GM12878 (cell line): ENCODE data around the gene TUBB. TPM values are rescaled to one million over a fixed set of nuclear protein-coding genes. Genes with fewer than 3 reads are reported as not detected.

Experiments used
- ASH2L ChIP-seq: fragments of 300-600, 200-600 bp; sonication (generic); IDR thresholded peaks from 2 replicates; pipeline ENCODE4 v1.6.1; 2017; ENCODE audit warnings: low read depth, mild to moderate bottlenecking, borderline replicate concordance
- ATF7 ChIP-seq: fragments of 450-650 bp; IDR thresholded peaks from 2 replicates; pipeline ENCODE4 v1.6.1; 2016; ENCODE audit warnings: low read depth, mild to moderate bottlenecking
- BCL3 ChIP-seq: IDR thresholded peaks from 2 replicates; pipeline ENCODE4 v1.6.1; 2011; ENCODE audit warnings: borderline replicate concordance, low read depth, mild to moderate bottlenecking, moderate library complexity, low read length; ENCODE audit not compliant: insufficient read depth, poor library complexity, severe bottlenecking
- CBX3 ChIP-seq: fragments of 200-600 bp; sonication (generic); IDR thresholded peaks from 2 replicates; pipeline ENCODE4 v1.6.1; 2016; ENCODE audit warnings: low read depth, borderline replicate concordance
- CTCF ChIP-seq, 3 experiments: IDR thresholded peaks in 2 of 3; conservative IDR thresholded peaks in 1 of 3; 2 replicates each; pipeline ENCODE4 v1.5.1; 2011; ENCODE audit warnings: low read depth in 3 of 3, low read length in 3 of 3, mild to moderate bottlenecking in 3 of 3, control low read depth in 2 of 3, moderate library complexity in 2 of 3, inconsistent platforms in 1 of 3, mixed read lengths in 1 of 3; ENCODE audit not compliant: control insufficient read depth in 2 of 3, insufficient read depth in 1 of 3; ENCODE audit errors: extremely low read depth in 1 of 3
- CUX1 ChIP-seq: IDR thresholded peaks from 2 replicates; pipeline ENCODE4 v1.6.1; 2012; ENCODE audit warnings: improper control_type of control experiment, low read depth, low read length; ENCODE audit not compliant: insufficient replicate concordance
- DPF2 ChIP-seq: fragments of 450-650 bp; IDR thresholded peaks from 2 replicates; pipeline ENCODE4 v1.6.1; 2017; ENCODE audit warnings: mild to moderate bottlenecking
- ETV6 ChIP-seq, 2 experiments: fragments of 450-650 bp in 1 of 2; IDR thresholded peaks in 1 of 2; conservative IDR thresholded peaks in 1 of 2; 2 replicates each; pipeline ENCODE4 v1.6.1; 2014; ENCODE audit warnings: antibody characterized with exemption in 1 of 2, borderline replicate concordance in 1 of 2, low read depth in 1 of 2, mild to moderate bottlenecking in 1 of 2, moderate library complexity in 1 of 2
- FOS ChIP-seq: IDR thresholded peaks from 3 replicates; pipeline ENCODE4 v1.6.1; 2011; ENCODE audit warnings: borderline replicate concordance; ENCODE audit not compliant: insufficient read length; ENCODE audit errors: extremely low read depth
- MYB ChIP-seq: fragments of 150-350 bp; IDR thresholded peaks from 2 replicates; pipeline ENCODE4 v1.6.1; 2014; ENCODE audit warnings: mild to moderate bottlenecking, low read depth, low read length, borderline replicate concordance
- POLR2AphosphoS5 ChIP-seq: IDR thresholded peaks from 2 replicates; pipeline ENCODE4 v1.6.1; 2011; ENCODE audit warnings: mild to moderate bottlenecking, low read length, inconsistent platforms
- RAD21 ChIP-seq: IDR thresholded peaks from 2 replicates; pipeline ENCODE4 v1.6.1; 2011; ENCODE audit warnings: mild to moderate bottlenecking, low read depth, low read length, moderate library complexity; ENCODE audit not compliant: insufficient read depth
- SMAD5 ChIP-seq: IDR thresholded peaks from 2 replicates; pipeline ENCODE4 v1.6.1; 2016; ENCODE audit warnings: antibody characterized with exemption, low read depth
- SPI1 ChIP-seq: IDR thresholded peaks from 2 replicates; pipeline ENCODE4 v1.6.1; 2011; ENCODE audit warnings: low read depth, mild to moderate bottlenecking, low read length, moderate library complexity, borderline replicate concordance; ENCODE audit not compliant: insufficient read depth
- SUPT20H ChIP-seq: IDR thresholded peaks from 2 replicates; pipeline ENCODE4 v1.6.1; 2011; ENCODE audit warnings: low read depth, mild to moderate bottlenecking, low read length, moderate library complexity, borderline replicate concordance; ENCODE audit not compliant: control insufficient read depth
- TARDBP ChIP-seq: IDR thresholded peaks from 2 replicates; pipeline ENCODE4 v1.6.1; 2016; ENCODE audit warnings: borderline replicate concordance
- ZNF207 ChIP-seq: fragments of 450-650 bp; IDR thresholded peaks from 2 replicates; pipeline ENCODE4 v1.6.1; 2014; ENCODE audit warnings: antibody characterized with exemption, mild to moderate bottlenecking, borderline replicate concordance
- ZNF384 ChIP-seq: IDR thresholded peaks from 2 replicates; pipeline ENCODE4 v1.6.1; 2012; ENCODE audit warnings: low read depth, mild to moderate bottlenecking, low read length, improper control_type of control experiment, borderline replicate concordance
- polyA plus RNA-seq, 11 experiments: library from polyadenylated mRNA; depleted of rRNA in 4 of 11; unstranded in 6 of 11; stranded (reverse) in 5 of 11; fragments of >200 nt; fragmentation: Nextera tagmentation in 4 of 11; fragmentation: Illumina TruSeq in 1 of 11; extraction: Ambion mirVana in 4 of 11; extraction: Trizol in 1 of 11; gene quantifications; 1 replicate in 1 of 11; 2 replicates in 10 of 11; pipeline versions ENCODE4 v1.2.1 to v1.2.3, GENCODE V29; 2011 to 2016; ENCODE audit warnings: inconsistent platforms in 2 of 11, missing spikeins in 2 of 11, low read depth in 1 of 11
- total RNA-seq, 4 experiments: library from RNA; depleted of rRNA in 3 of 4; stranded (reverse); fragments of >200 nt in 3 of 4; fragmentation: Illumina TruSeq in 1 of 4; extraction: Trizol in 1 of 4; gene quantifications; 2 replicates each; pipeline versions ENCODE4 v1.2.1 to v1.2.3, GENCODE V29; 2013 to 2021

The TUBB gene
- total and polyA plus RNA-seq, 10 of the 15 experiments (the other 5 are each of a cell fraction or from before 2014, with no cell fraction given): 1,039 to 3,052 (median 1,656) TPM

- no peak for TF ChIP-seq CTCF (IDR thresholded peaks at IDR 0.05 in 2 of 3, conservative IDR thresholded peaks at IDR 0.05 in 1 of 3; ENCODE audit: control insufficient read depth in 2 of 3, extremely low read depth in 1 of 3, insufficient read depth in 1 of 3, low read depth in 3 of 3, low read length in 3 of 3)
- TF ChIP-seq ETV6 (conservative IDR thresholded peaks at IDR 0.05 in 1 of 2, IDR thresholded peaks at IDR 0.05 in 1 of 2; ENCODE audit: borderline replicate concordance in 1 of 2, low read depth in 1 of 2): peak; percentile 74 to 98; a peak in 3 of 4 replicates
- TF ChIP-seq ZNF207: 0 out of 2 replicates have a peak, but pooled peaks have one; percentile 40
- TF ChIP-seq POLR2AphosphoS5: peak; percentile 82
- no peak for TF ChIP-seq MYB
- TF ChIP-seq SMAD5: peak; percentile 38
- TF ChIP-seq ASH2L: no peak
- peak; percentile 75 for TF ChIP-seq ATF7
- TF ChIP-seq ZNF384: peak; percentile 74
- no peak for TF ChIP-seq SUPT20H
- no peak for TF ChIP-seq FOS
- TF ChIP-seq BCL3: no peak
- peak; percentile 62 for TF ChIP-seq DPF2
- no peak; the same call in 1 of the 2 replicates for TF ChIP-seq TARDBP
- TF ChIP-seq SPI1: peak; percentile 60; the same call in 1 of the 2 replicates
- no peak for TF ChIP-seq CBX3
- TF ChIP-seq RAD21: no peak
- no peak for TF ChIP-seq CUX1
Observed at GRCh38 chr6:30682143-30683117, 37.7 kb upstream of the TUBB start (continued).
